PC-3 (cell line): ENCODE data around the gene TEX30. TPM values are rescaled to one million over a fixed set of nuclear protein-coding genes. Genes with fewer than 3 reads are reported as not detected.

Experiments used
- ATAC-seq: fragments of 200-7000 bp; cut with Tn5 transposase; 2 replicates; pipeline ENCODE4 v1.9.1; 2020; ENCODE audit warnings: mild to moderate bottlenecking, moderate library complexity
- BruUV-seq: library from RNA; stranded (reverse); fragments of 400-500 nt; replicated peaks from 2 replicates; lab custom pipeline; 2021; lab: Mats Ljungman, UMichigan
- CTCF ChIA-PET: fragments of 300-600 bp; sonication (Branson Sonifier 250); formaldehyde crosslinking; loops from one replicate; lab custom pipeline; 2022; ENCODE audit warnings: antibody characterized with exemption; lab: Charles Lee
- POLR2A ChIA-PET: fragments of 300-600 bp; sonication (Branson Sonifier 250); formaldehyde crosslinking; loops from one replicate; lab custom pipeline; 2022; ENCODE audit warnings: antibody characterized with exemption; ENCODE audit not compliant: unreplicated experiment; lab: Charles Lee
- DNase-seq: peaks from one replicate; pipeline ENCODE4 v3.0.0-alpha.2; 2015
- H2AFZ ChIP-seq: fragments of 300-600 bp; sonication (generic); 2 replicates; pipeline ENCODE4 v1.6.0; 2016; ENCODE audit warnings: antibody characterized with exemption, low read length
- H3F3A ChIP-seq: fragments of 300-600 bp; sonication (generic); one replicate; pipeline ENCODE4 v1.6.0; 2017; ENCODE audit warnings: antibody characterized with exemption, low read length, control low read depth, mild to moderate bottlenecking; ENCODE audit not compliant: unreplicated experiment
- H3K27ac ChIP-seq: fragments of 300-600 bp; sonication (generic); 2 replicates; pipeline ENCODE4 v1.5.1; 2016; ENCODE audit warnings: mild to moderate bottlenecking, low read length
- H3K27me3 ChIP-seq: fragments of 300-600 bp; sonication (generic); 2 replicates; pipeline ENCODE4 v1.6.1; 2016; ENCODE audit warnings: low read length, mixed read lengths
- H3K36me3 ChIP-seq: fragments of 300-600 bp; sonication (generic); 2 replicates; pipeline ENCODE4 v1.6.1; 2016; ENCODE audit warnings: low read depth, mixed run types, low read length, mixed read lengths
- H3K4me1 ChIP-seq: fragments of 300-600 bp; sonication (generic); 2 replicates; pipeline ENCODE4 v1.5.1; 2016; ENCODE audit warnings: low read length; ENCODE audit not compliant: insufficient read depth
- H3K4me2 ChIP-seq: fragments of 300-600 bp; sonication (generic); 2 replicates; pipeline ENCODE4 v1.6.0; 2016; ENCODE audit warnings: low read length
- H3K4me3 ChIP-seq: fragments of 300-600 bp; sonication (generic); 2 replicates; pipeline ENCODE4 v1.5.1; 2016; ENCODE audit warnings: mild to moderate bottlenecking, low read length, mixed read lengths
- H3K79me2 ChIP-seq: fragments of 300-600 bp; sonication (generic); 2 replicates; pipeline ENCODE4 v1.6.1; 2017; ENCODE audit warnings: low read length, mixed read lengths
- H3K9ac ChIP-seq: fragments of 300-600 bp; sonication (generic); 2 replicates; pipeline ENCODE4 v1.6.0; 2016; ENCODE audit warnings: mild to moderate bottlenecking, low read length
- H3K9me2 ChIP-seq: fragments of 300-600 bp; sonication (generic); replicated peaks from 2 replicates; pipeline ENCODE4 v1.6.1; 2016; ENCODE audit warnings: mixed run types, low read length, mixed read lengths
- H3K9me3 ChIP-seq: fragments of 300-600 bp; sonication (generic); 2 replicates; pipeline ENCODE4 v1.6.1; 2016; ENCODE audit warnings: low read length, mixed read lengths
- H4K20me1 ChIP-seq: fragments of 300-600 bp; sonication (generic); 2 replicates; pipeline ENCODE4 v1.6.1; 2016; ENCODE audit warnings: low read length, mixed read lengths
- EZH2 ChIP-seq: fragments of 300-600 bp; sonication (generic); IDR thresholded peaks from one replicate; pipeline ENCODE4 v1.6.1; 2017; ENCODE audit warnings: antibody characterized with exemption, mild to moderate bottlenecking, low read length; ENCODE audit not compliant: unreplicated experiment
- EZH2phosphoT487 ChIP-seq: fragments of 300-600 bp; sonication (generic); IDR thresholded peaks from 2 replicates; pipeline ENCODE4 v1.6.1; 2018; ENCODE audit warnings: mild to moderate bottlenecking, antibody characterized with exemption, low read length, borderline replicate concordance
- intact Hi-C: fragments of 100-400 bp; cut with micrococcal nuclease; formaldehyde crosslinking; loops from 2 replicates; pipeline ENCODE4 v1.9.0; 2023
- total RNA-seq: library from RNA; depleted of rRNA; stranded (reverse); fragments of >200 nt; gene quantifications from 2 replicates; pipeline ENCODE4 v1.2.3, GENCODE V29; 2014
- TF ChIP-seq, protein P1 (sequence below): fragments of 300-600 bp; sonication (generic); conservative IDR thresholded peaks from 2 replicates; pipeline ENCODE4 v1.5.1; 2017; ENCODE audit warnings: antibody characterized with exemption, low read depth, mild to moderate bottlenecking, low read length

TEX30 gene
- total RNA-seq, 1 experiment from 2014 or later: 16.7 TPM

DNA sequence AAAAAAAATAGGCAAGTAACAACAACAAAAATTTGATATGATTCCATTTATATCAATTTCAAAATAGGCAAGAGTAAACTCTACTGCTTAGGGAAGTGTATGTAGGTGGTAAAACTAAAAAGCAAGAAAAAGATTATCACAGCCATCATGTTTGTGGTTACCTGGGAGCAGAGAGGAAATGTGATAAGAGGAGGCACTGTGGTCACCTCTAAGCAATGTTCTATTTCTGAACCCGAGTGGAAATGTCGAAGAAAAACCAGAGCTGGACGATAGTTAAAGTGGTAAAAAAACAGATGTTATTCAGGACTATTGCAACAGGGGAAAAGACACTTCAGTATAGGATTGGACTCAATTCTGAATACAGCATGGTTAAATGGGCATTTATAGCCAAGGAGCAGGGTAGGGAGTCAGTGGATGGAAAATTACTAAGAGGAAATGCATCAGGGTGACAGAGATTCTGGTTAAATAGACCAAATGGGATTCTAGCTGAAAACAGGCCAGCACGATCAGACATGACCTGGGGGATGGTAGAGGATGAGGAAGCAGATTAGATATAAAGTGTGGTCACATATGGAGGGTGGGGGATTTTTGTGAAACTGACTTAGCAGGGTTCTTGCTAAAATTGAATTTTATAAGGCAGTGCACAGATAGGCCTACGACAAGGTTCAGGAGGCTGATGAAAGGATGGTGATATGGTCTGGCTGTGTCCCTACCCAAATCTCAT, 6.0 kb upstream of the TEX30 start:
- POLR2A ChIA-PET: no interaction called here
- no TSS peak for BruUV-seq
- Histone ChIP-seq H3K4me2 (no peak overlapping the region), H3K9me3 (no peaks in the 10 kb centered on the region), H3F3A (no peaks in the 10 kb centered on the region), H3K36me3 (no peaks in the 10 kb centered on the region), H3K4me3 (no peak overlapping the region), H3K79me2 (no peaks in the 10 kb centered on the region), H3K9ac (no peak overlapping the region), H3K9me2 (no peaks in the 10 kb centered on the region), H3K4me1 (no peaks in the 10 kb centered on the region), H2AFZ (no peak overlapping the region), H3K27ac (no peak overlapping the region), H3K27me3 (no peaks in the 10 kb centered on the region), H4K20me1 (no peaks in the 10 kb centered on the region)
- intact Hi-C loops: no loop called here
- ATAC-seq (no peak), DNase-seq (no peak)
- TF ChIP-seq EZH2phosphoT487 (no peak), EZH2 (no peak)
- TF ChIP-seq, protein P1, sequence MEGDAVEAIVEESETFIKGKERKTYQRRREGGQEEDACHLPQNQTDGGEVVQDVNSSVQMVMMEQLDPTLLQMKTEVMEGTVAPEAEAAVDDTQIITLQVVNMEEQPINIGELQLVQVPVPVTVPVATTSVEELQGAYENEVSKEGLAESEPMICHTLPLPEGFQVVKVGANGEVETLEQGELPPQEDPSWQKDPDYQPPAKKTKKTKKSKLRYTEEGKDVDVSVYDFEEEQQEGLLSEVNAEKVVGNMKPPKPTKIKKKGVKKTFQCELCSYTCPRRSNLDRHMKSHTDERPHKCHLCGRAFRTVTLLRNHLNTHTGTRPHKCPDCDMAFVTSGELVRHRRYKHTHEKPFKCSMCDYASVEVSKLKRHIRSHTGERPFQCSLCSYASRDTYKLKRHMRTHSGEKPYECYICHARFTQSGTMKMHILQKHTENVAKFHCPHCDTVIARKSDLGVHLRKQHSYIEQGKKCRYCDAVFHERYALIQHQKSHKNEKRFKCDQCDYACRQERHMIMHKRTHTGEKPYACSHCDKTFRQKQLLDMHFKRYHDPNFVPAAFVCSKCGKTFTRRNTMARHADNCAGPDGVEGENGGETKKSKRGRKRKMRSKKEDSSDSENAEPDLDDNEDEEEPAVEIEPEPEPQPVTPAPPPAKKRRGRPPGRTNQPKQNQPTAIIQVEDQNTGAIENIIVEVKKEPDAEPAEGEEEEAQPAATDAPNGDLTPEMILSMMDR: no peak
- CTCF ChIA-PET: no interaction called here

DNA sequence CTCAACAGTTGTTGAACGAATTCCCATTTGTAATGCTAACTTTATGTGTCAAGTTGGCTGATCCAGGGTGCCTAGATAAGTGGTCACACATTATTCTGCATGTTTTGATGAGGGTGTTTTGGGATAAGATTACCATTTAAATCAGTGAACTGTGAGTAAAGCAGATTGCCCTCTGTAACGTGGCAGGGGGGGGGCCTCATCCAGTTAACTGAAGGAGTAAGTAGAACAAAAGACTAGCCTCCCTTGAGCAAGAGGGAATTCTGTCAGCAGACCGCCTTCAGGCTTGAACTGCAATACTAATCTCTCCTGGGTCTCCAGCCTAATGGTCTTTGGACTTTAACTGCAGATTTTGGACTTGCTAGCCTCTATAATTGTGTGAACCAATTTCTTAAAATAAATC, 4.2 kb upstream of the TEX30 start:
- Histone ChIP-seq H3K27me3 (no peaks in the 10 kb centered on the region), H4K20me1 (no peaks in the 10 kb centered on the region), H3K79me2 (peaks cover 6% of the 10 kb centered on the region), H3K27ac (no peak overlapping the region), H3K4me2 (no peak overlapping the region), H2AFZ (no peak overlapping the region), H3K4me3 (no peak overlapping the region), H3K9me3 (no peaks in the 10 kb centered on the region), H3F3A (no peaks in the 10 kb centered on the region), H3K36me3 (no peaks in the 10 kb centered on the region), H3K4me1 (peaks cover 4% of the 10 kb centered on the region; the same call in 1 of the 2 replicates), H3K9me2 (no peaks in the 10 kb centered on the region), H3K9ac (no peak overlapping the region)
- ChIA-PET POLR2A (no interaction called here), CTCF (no interaction called here)
- ATAC-seq: no peak
- TF ChIP-seq EZH2phosphoT487: no peak
- TF ChIP-seq, protein P1: no peak
- TF ChIP-seq EZH2: no peak
- no peak for DNase-seq
- no TSS peak for BruUV-seq
- intact Hi-C loops: no loop called here

DNA sequence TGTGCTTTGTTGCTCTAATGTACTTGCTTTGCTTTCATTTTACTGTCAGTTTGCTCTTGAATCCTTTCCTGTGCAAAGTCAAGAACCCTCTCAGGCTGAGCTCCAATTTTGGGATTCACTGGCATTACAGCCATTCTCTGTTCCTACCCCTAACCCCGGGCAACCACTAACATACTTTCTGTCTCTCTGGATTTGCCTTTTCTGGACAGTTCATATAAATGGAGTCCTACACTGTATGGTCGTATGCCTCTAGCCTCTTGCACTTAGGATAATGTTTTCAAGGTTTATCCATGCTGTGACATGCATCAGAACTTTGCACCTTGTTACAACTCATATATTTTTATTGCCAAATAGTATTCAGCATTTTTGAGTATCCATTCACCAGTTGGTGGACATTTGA, 2.7 kb upstream of the TEX30 start:
- no peak overlapping the region for H3K4me2 ChIP-seq
- peaks cover 21% of the 10 kb centered on the region for H3K79me2 ChIP-seq
- H3K27ac ChIP-seq: no peak overlapping the region
- ChIA-PET POLR2A (no interaction called here), CTCF (no interaction called here)
- peaks cover 8% of the 10 kb centered on the region for H3K4me1 ChIP-seq
- no peak for TF ChIP-seq EZH2phosphoT487
- TF ChIP-seq EZH2: no peak
- no peaks in the 10 kb centered on the region for H3K9me2 ChIP-seq
- no peaks in the 10 kb centered on the region for H4K20me1 ChIP-seq
- H3K9me3 ChIP-seq: no peaks in the 10 kb centered on the region
- no peak overlapping the region for H3K4me3 ChIP-seq
- no peaks in the 10 kb centered on the region for H3K36me3 ChIP-seq
- H3F3A ChIP-seq: no peaks in the 10 kb centered on the region
- no peak overlapping the region for H2AFZ ChIP-seq
- no peak overlapping the region for H3K9ac ChIP-seq
- no TSS peak for BruUV-seq
- ATAC-seq (no peak), DNase-seq (no peak)
- intact Hi-C loops: no loop called here
- H3K27me3 ChIP-seq: no peaks in the 10 kb centered on the region
